Gastroesophageal sphincter (tissue), 4 donors: ENCODE results near the gene GPS1. TPM values are rescaled to one million over a fixed set of nuclear protein-coding genes. Genes with fewer than 3 reads are reported as not detected.

Source experiments
- ATAC-seq: fragments of 150-250 bp; one replicate; pipeline ENCODE4 v1.9.1; 2016; ENCODE audit warnings: mild to moderate bottlenecking, moderate library complexity
- H3K27ac ChIP-seq, 4 donors: fragments of 200-600 bp; sonication (generic) in 3 of 4; 1 replicate in 3 of 4; 2 replicates in 1 of 4; pipeline ENCODE4 v1.5.1; 2016 to 2019
- H3K27me3 ChIP-seq: fragments of 200-600 bp; sonication (generic); one replicate; pipeline ENCODE4 v1.5.1; 2019
- H3K36me3 ChIP-seq, 2 donors: fragments of 200-600 bp; sonication (generic); one replicate each; pipeline ENCODE4 v1.5.1; 2019; ENCODE audit warnings: control low read depth in 1 of 2
- H3K4me1 ChIP-seq, 3 donors: fragments of 200-600 bp; sonication (generic); 1 replicate in 2 of 3; 2 replicates in 1 of 3; pipeline ENCODE4 v1.5.1; 2016 to 2019; ENCODE audit warnings: control low read depth in 2 of 3
- H3K4me3 ChIP-seq, 2 donors: fragments of 200-600 bp; sonication (generic); one replicate each; pipeline ENCODE4 v1.5.1; 2019; ENCODE audit warnings: mild to moderate bottlenecking in 1 of 2, moderate library complexity in 1 of 2
- H3K9me3 ChIP-seq, 3 donors: fragments of 200-600 bp; sonication (generic); one replicate each; pipeline ENCODE4 v1.5.1; 2017 to 2019; ENCODE audit warnings: control low read depth in 2 of 3
- CTCF ChIP-seq, 4 experiments: fragments of 200-600 bp in 2 of 4; fragments of 450-650 bp in 2 of 4; sonication (generic) in 1 of 4; IDR thresholded peaks; one replicate each; pipeline ENCODE4 v1.5.1; 2017 to 2019; ENCODE audit warnings: antibody characterized with exemption in 4 of 4, mild to moderate bottlenecking in 2 of 4, moderate library complexity in 2 of 4
- EP300 ChIP-seq: sonication (generic); formaldehyde crosslinking; IDR thresholded peaks from one replicate; pipeline ENCODE4 v1.6.1; 2017; ENCODE audit warnings: antibody characterized with exemption, mild to moderate bottlenecking
- POLR2A ChIP-seq, 2 donors: fragments of 450-650 bp; IDR thresholded peaks; one replicate each; pipeline ENCODE4 v1.6.1; 2017; ENCODE audit warnings: antibody characterized with exemption in 2 of 2, mild to moderate bottlenecking in 2 of 2, moderate library complexity in 1 of 2
- POLR2AphosphoS5 ChIP-seq: sonication (generic); formaldehyde crosslinking; IDR thresholded peaks from one replicate; pipeline ENCODE4 v1.6.1; 2017; ENCODE audit warnings: antibody characterized with exemption
- whole genome bisulfite sequencing, 2 donors: methylation state at CpG; one replicate each; pipeline ENCODE4 v1.1.5; 2018; ENCODE audit warnings: low coverage in 1 of 2; 5-methylcytosine and 5-hydroxymethylcytosine counted together
- total RNA-seq, 4 donors: library from RNA; depleted of rRNA; stranded (reverse); fragments of >200 nt; gene quantifications; one replicate each; pipeline ENCODE4 v1.1.0, GENCODE V29; 2016

Gene GPS1
- total RNA-seq, 4 donors from 2014 or later: 69.3 to 103 (median 77.2) TPM

- TF ChIP-seq EP300 (no peak), POLR2AphosphoS5 (no peak), CTCF (IDR thresholded peaks at IDR 0.05) (no peak), POLR2A (IDR thresholded peaks at IDR 0.05) (no peak)
- Histone ChIP-seq H3K27me3 (no peaks in the 10 kb centered on the region), H3K9me3 (no peaks in the 10 kb centered on the region), H3K4me3 (no peak overlapping the region), H3K36me3 (peaks cover 0 to 30% of the 10 kb centered on the region in 2 donors), H3K27ac (no peak overlapping the region), H3K4me1 (no peaks in the 10 kb centered on the region)
- no peak for ATAC-seq
- 77 to 80% methylated on average over 12 to 14 of the region's 25 CpGs for WGBS, 2 donors
Measured at GRCh38 chr17:82076018-82076784, 24.5 kb downstream of the GPS1 start.

GRCh38 chr17:82076785-82077591 lies 25.3 kb downstream of the GPS1 start:
- no peak for TF ChIP-seq POLR2AphosphoS5
- TF ChIP-seq POLR2A (IDR thresholded peaks at IDR 0.05): no peak
- no peak for TF ChIP-seq CTCF (IDR thresholded peaks at IDR 0.05)
- no peak for TF ChIP-seq EP300
- no peaks in the 10 kb centered on the region for H3K27me3 ChIP-seq
- H3K27ac ChIP-seq: no peak overlapping the region
- H3K4me1 ChIP-seq: no peaks in the 10 kb centered on the region
- 33 to 85% methylated on average over 2 to 5 of the region's 21 CpGs for WGBS, 2 donors
- no peak overlapping the region for H3K4me3 ChIP-seq
- H3K9me3 ChIP-seq: no peaks in the 10 kb centered on the region
- H3K36me3 ChIP-seq: peaks cover 0 to 38% of the 10 kb centered on the region in 2 donors
- ATAC-seq: no peak

- Histone ChIP-seq H3K36me3 (peaks cover 0 to 46% of the 10 kb centered on the region in 2 donors), H3K27ac (no peak overlapping the region), H3K9me3 (no peaks in the 10 kb centered on the region), H3K27me3 (no peaks in the 10 kb centered on the region), H3K4me3 (no peak overlapping the region), H3K4me1 (no peaks in the 10 kb centered on the region)
- peak; percentile 37 for ATAC-seq
- 73% methylated on average over 2 of the region's 28 CpGs; no CpG with 5 or more reads in 1 of the 2 donors for WGBS, 2 donors
- TF ChIP-seq CTCF (IDR thresholded peaks at IDR 0.05) (no peak), POLR2AphosphoS5 (no peak), EP300 (no peak), POLR2A (IDR thresholded peaks at IDR 0.05) (no peak)
Measured at GRCh38 chr17:82077617-82078358, 26.1 kb downstream of the GPS1 start.

GRCh38 chr17:82078433-82078832 lies 26.7 kb downstream of the GPS1 start:
- no peak for ATAC-seq
- no peaks in the 10 kb centered on the region for H3K9me3 ChIP-seq
- H3K36me3 ChIP-seq: peaks cover 0 to 52% of the 10 kb centered on the region in 2 donors
- no peaks in the 10 kb centered on the region for H3K27me3 ChIP-seq
- TF ChIP-seq EP300 (no peak), POLR2AphosphoS5 (no peak), POLR2A (IDR thresholded peaks at IDR 0.05) (no peak), CTCF (IDR thresholded peaks at IDR 0.05) (no peak)
- H3K4me3 ChIP-seq: no peak overlapping the region
- WGBS, 2 donors: no CpG with 5 or more reads among the region's 18 CpGs
- H3K27ac ChIP-seq: no peak overlapping the region
- no peaks in the 10 kb centered on the region for H3K4me1 ChIP-seq
